DOHH2 (cell line): ENCODE data around the gene FAM156A.
A peak's percentile ranks its signal among the peaks of the same experiment; 100 is the strongest.

Experiments used
- H3F3A ChIP-seq: fragments of 200-600 bp; sonication (generic), shearing (Covaris generic); 2 replicates; pipeline ENCODE4 v1.6.0; 2016; ENCODE audit warnings: antibody characterized with exemption, mild to moderate bottlenecking; ENCODE audit not compliant: control insufficient read depth, insufficient read depth
- H3K27ac ChIP-seq: fragments of 200-600 bp; sonication (generic); 2 replicates; pipeline ENCODE4 v1.5.1; 2014; ENCODE audit warnings: low read depth, mild to moderate bottlenecking, low read length, moderate library complexity
- H3K27me3 ChIP-seq: fragments of 200-600 bp; sonication (generic); 2 replicates; pipeline ENCODE4 v1.6.1; 2014; ENCODE audit warnings: mild to moderate bottlenecking, low read length, mixed read lengths; ENCODE audit not compliant: control insufficient read depth
- H3K36me3 ChIP-seq: fragments of 200-600 bp; sonication (generic); 2 replicates; pipeline ENCODE4 v1.6.1; 2014; ENCODE audit warnings: mild to moderate bottlenecking, low read length, moderate library complexity, mixed read lengths; ENCODE audit not compliant: control insufficient read depth
- H3K4me1 ChIP-seq: fragments of 200-600 bp; sonication (generic); 2 replicates; pipeline ENCODE4 v1.6.1; 2014; ENCODE audit warnings: mild to moderate bottlenecking, low read length, mixed read lengths; ENCODE audit not compliant: control insufficient read depth
- H3K4me2 ChIP-seq: fragments of 200-600 bp; sonication (generic); 2 replicates; pipeline ENCODE4 v1.6.0; 2014; ENCODE audit warnings: mild to moderate bottlenecking, low read length, moderate library complexity
- H3K4me3 ChIP-seq: fragments of 200-600 bp; sonication (generic); 2 replicates; pipeline ENCODE4 v1.5.1; 2014; ENCODE audit warnings: mild to moderate bottlenecking, low read length, mixed read lengths
- H3K79me2 ChIP-seq: fragments of 200-600 bp; sonication (generic); 2 replicates; pipeline ENCODE4 v1.6.1; 2014; ENCODE audit warnings: mild to moderate bottlenecking, low read length, mixed read lengths; ENCODE audit not compliant: control insufficient read depth
- H3K9me2 ChIP-seq: fragments of 200-600 bp; sonication (generic); replicated peaks from 2 replicates; pipeline ENCODE4 v1.6.1; 2014; ENCODE audit warnings: mild to moderate bottlenecking, low read length, mixed read lengths; ENCODE audit not compliant: control insufficient read depth
- H3K9me3 ChIP-seq: fragments of 200-600 bp; sonication (generic); 2 replicates; pipeline ENCODE4 v1.6.1; 2014; ENCODE audit warnings: antibody characterized with exemption, low read length, mixed read lengths; ENCODE audit not compliant: control insufficient read depth, insufficient read depth
- H4K20me1 ChIP-seq: fragments of 200-600 bp; sonication (generic); 2 replicates; pipeline ENCODE4 v1.6.0; 2014; ENCODE audit warnings: low read depth, mild to moderate bottlenecking, antibody characterized with exemption, low read length, moderate library complexity; ENCODE audit not compliant: control insufficient read depth, insufficient read depth
- CTCF ChIP-seq: fragments of 200-600 bp; sonication (generic); IDR thresholded peaks from one replicate; pipeline ENCODE4 v1.5.1; 2014; ENCODE audit warnings: antibody characterized with exemption, mild to moderate bottlenecking, low read depth, low read length; ENCODE audit not compliant: poor library complexity, severe bottlenecking
- EZH2phosphoT487 ChIP-seq: fragments of 200-600 bp; sonication (generic); IDR thresholded peaks from 2 replicates; pipeline ENCODE4 v1.6.1; 2017; ENCODE audit warnings: borderline replicate concordance, mild to moderate bottlenecking, antibody characterized with exemption, low read length, moderate library complexity, mixed read lengths

Gene FAM156A

GRCh38 chrX:52995987-52996331 is 37.6 kb upstream of the FAM156A start:
- H3K79me2 ChIP-seq: peaks cover 17% of the 10 kb centered on the region
- peaks cover 25% of the 10 kb centered on the region for H3K4me1 ChIP-seq
- no peaks in the 10 kb centered on the region for H3K36me3 ChIP-seq
- H3F3A ChIP-seq: no peaks in the 10 kb centered on the region
- H3K4me2 ChIP-seq: peak overlapping the region; percentile 81
- H3K27ac ChIP-seq: no peak overlapping the region
- peak overlapping the region; percentile 80 for H3K4me3 ChIP-seq
- TF ChIP-seq CTCF (peak; percentile 2), EZH2phosphoT487 (no peak)
- no peaks in the 10 kb centered on the region for H3K9me2 ChIP-seq
- no peaks in the 10 kb centered on the region for H3K27me3 ChIP-seq
- H3K9me3 ChIP-seq: no peaks in the 10 kb centered on the region
- H4K20me1 ChIP-seq: no peaks in the 10 kb centered on the region

- peak overlapping the region; percentile 52 for H3K27ac ChIP-seq
Measured at GRCh38 chrX:52995135-52995986, 37.0 kb upstream of the FAM156A start.

GRCh38 chrX:52990848-52991247 is 32.5 kb upstream of the FAM156A start:
- H4K20me1 ChIP-seq: no peaks in the 10 kb centered on the region
- no peak for TF ChIP-seq EZH2phosphoT487
- no peak for TF ChIP-seq CTCF
- no peak overlapping the region for H3K4me2 ChIP-seq
- H3K79me2 ChIP-seq: peaks cover 17% of the 10 kb centered on the region
- no peaks in the 10 kb centered on the region for H3F3A ChIP-seq
- H3K36me3 ChIP-seq: no peaks in the 10 kb centered on the region
- no peak overlapping the region for H3K4me3 ChIP-seq
- H3K9me2 ChIP-seq: no peaks in the 10 kb centered on the region
- H3K27ac ChIP-seq: no peak overlapping the region
- H3K9me3 ChIP-seq: no peaks in the 10 kb centered on the region
- no peaks in the 10 kb centered on the region for H3K27me3 ChIP-seq
- H3K4me1 ChIP-seq: peaks cover 15% of the 10 kb centered on the region

More at GRCh38 chrX:52995135-52995986, 37.0 kb upstream of the FAM156A start:
- no peaks in the 10 kb centered on the region for H3K9me3 ChIP-seq
- no peaks in the 10 kb centered on the region for H3K27me3 ChIP-seq
- H3K4me2 ChIP-seq: peak overlapping the region; percentile 81
- peaks cover 17% of the 10 kb centered on the region for H3K79me2 ChIP-seq
- H3K9me2 ChIP-seq: no peaks in the 10 kb centered on the region
- peak overlapping the region; percentile 80 for H3K4me3 ChIP-seq
- TF ChIP-seq EZH2phosphoT487 (no peak), CTCF (peak; percentile 61)
- H4K20me1 ChIP-seq: no peaks in the 10 kb centered on the region
- H3K36me3 ChIP-seq: no peaks in the 10 kb centered on the region
- H3F3A ChIP-seq: no peaks in the 10 kb centered on the region
- H3K4me1 ChIP-seq: peaks cover 19% of the 10 kb centered on the region
